A673 (cell line): Measurements from ENCODE around the gene ACSS1.

Experiments
- EZH2 ChIP-seq: fragments of 200-600 bp; sonication (generic); IDR thresholded peaks from 2 replicates; pipeline ENCODE4 v1.6.1; 2017; ENCODE audit warnings: borderline replicate concordance, low read depth, mild to moderate bottlenecking, mixed read lengths, antibody characterized with exemption, low read length; ENCODE audit not compliant: poor library complexity, severe bottlenecking
- TF ChIP-seq, protein P1 (sequence below): fragments of 300-800, 200-600 bp; sonication (generic); conservative IDR thresholded peaks from 2 replicates; pipeline ENCODE4 v1.5.1; 2017; ENCODE audit warnings: low read depth, mild to moderate bottlenecking, antibody characterized with exemption, low read length, moderate library complexity, mixed read lengths

DNA sequence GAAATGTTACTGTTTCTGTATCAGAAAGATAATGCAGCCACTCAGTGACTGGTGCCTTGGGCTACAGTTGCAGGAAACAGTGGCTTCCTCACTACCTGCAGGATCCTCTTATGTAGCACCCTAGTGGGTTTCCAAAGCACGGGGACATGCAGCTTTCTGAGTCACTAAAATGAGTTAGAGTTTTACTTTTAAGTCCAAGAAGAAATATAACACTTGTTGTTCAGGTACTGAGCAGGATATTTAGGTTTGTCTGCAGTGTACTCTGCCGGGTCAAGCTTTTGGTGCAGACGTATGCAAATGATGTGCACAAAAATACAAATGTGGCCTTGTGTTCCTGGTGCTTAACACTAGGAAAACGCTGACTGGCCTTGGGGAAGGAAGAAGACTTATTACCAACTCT is 22.0 kb downstream of the ACSS1 start:
- TF ChIP-seq, protein P1, sequence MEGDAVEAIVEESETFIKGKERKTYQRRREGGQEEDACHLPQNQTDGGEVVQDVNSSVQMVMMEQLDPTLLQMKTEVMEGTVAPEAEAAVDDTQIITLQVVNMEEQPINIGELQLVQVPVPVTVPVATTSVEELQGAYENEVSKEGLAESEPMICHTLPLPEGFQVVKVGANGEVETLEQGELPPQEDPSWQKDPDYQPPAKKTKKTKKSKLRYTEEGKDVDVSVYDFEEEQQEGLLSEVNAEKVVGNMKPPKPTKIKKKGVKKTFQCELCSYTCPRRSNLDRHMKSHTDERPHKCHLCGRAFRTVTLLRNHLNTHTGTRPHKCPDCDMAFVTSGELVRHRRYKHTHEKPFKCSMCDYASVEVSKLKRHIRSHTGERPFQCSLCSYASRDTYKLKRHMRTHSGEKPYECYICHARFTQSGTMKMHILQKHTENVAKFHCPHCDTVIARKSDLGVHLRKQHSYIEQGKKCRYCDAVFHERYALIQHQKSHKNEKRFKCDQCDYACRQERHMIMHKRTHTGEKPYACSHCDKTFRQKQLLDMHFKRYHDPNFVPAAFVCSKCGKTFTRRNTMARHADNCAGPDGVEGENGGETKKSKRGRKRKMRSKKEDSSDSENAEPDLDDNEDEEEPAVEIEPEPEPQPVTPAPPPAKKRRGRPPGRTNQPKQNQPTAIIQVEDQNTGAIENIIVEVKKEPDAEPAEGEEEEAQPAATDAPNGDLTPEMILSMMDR, result no peak
- TF ChIP-seq EZH2, result no peak
